Spleen (tissue), 11 donors: ENCODE results near the gene MKX. TPM values are rescaled to one million over a fixed set of nuclear protein-coding genes. Genes with fewer than 3 reads are reported as not detected.

ENCODE experiments used
- DNase-seq: peaks from one replicate; pipeline ENCODE4 v3.0.0-alpha.2; 2020
- H3K27ac ChIP-seq, 8 donors: fragments of 200-600 bp; sonication (generic) in 7 of 8; 1 replicate in 4 of 8; 2 replicates in 4 of 8; pipeline versions ENCODE4 v1.5.0 to v1.8.0; 2016 to 2021; ENCODE audit warnings: inconsistent platforms in 4 of 8, mild to moderate bottlenecking in 4 of 8, moderate library complexity in 1 of 8
- H3K27me3 ChIP-seq, 7 donors: fragments of 200-600 bp; sonication (generic) in 6 of 7; replicated peaks in 1 of 7; 1 replicate in 4 of 7; 2 replicates in 3 of 7; pipeline versions ENCODE4 v1.5.0 to v1.8.0; 2016 to 2021; ENCODE audit warnings: inconsistent platforms in 3 of 7, mild to moderate bottlenecking in 1 of 7
- H3K36me3 ChIP-seq, 6 donors: fragments of 200-600 bp; sonication (generic) in 5 of 6; 1 replicate in 4 of 6; 2 replicates in 2 of 6; pipeline versions ENCODE4 v1.5.0 to v1.8.0; 2016 to 2021; ENCODE audit warnings: inconsistent platforms in 2 of 6
- H3K4me1 ChIP-seq, 6 donors: fragments of 200-600 bp; sonication (generic) in 5 of 6; 1 replicate in 3 of 6; 2 replicates in 3 of 6; pipeline versions ENCODE4 v1.5.0 to v1.8.0; 2016 to 2021; ENCODE audit warnings: inconsistent platforms in 3 of 6
- H3K4me3 ChIP-seq, 8 donors: fragments of 200-600 bp; sonication (generic) in 7 of 8; 1 replicate in 4 of 8; 2 replicates in 4 of 8; pipeline versions ENCODE4 v1.5.0 to v1.8.0; 2016 to 2021; ENCODE audit warnings: inconsistent platforms in 4 of 8, mild to moderate bottlenecking in 4 of 8, moderate library complexity in 2 of 8
- H3K9me3 ChIP-seq, 8 donors: fragments of 200-600 bp; sonication (generic) in 7 of 8; 1 replicate in 4 of 8; 2 replicates in 4 of 8; pipeline versions ENCODE4 v1.5.0 to v1.8.0; 2016 to 2021; ENCODE audit warnings: inconsistent platforms in 4 of 8
- CTCF ChIP-seq, 11 experiments: fragments of 200-600 bp in 7 of 11; fragments of 450-650 bp in 4 of 11; sonication (generic) in 4 of 11; IDR thresholded peaks in 8 of 11; conservative IDR thresholded peaks in 3 of 11; 1 replicate in 7 of 11; 2 replicates in 4 of 11; pipeline versions ENCODE4 v1.4.0 to v1.8.0; 2016 to 2021; ENCODE audit warnings: antibody characterized with exemption in 11 of 11, inconsistent platforms in 4 of 11, mild to moderate bottlenecking in 1 of 11
- POLR2A ChIP-seq, 3 donors: fragments of 450-650 bp; IDR thresholded peaks; one replicate each; pipeline ENCODE4 v1.5.1; 2017; ENCODE audit warnings: antibody characterized with exemption in 3 of 3, mild to moderate bottlenecking in 1 of 3
- POLR2AphosphoS5 ChIP-seq, 3 donors: sonication (generic); formaldehyde crosslinking; IDR thresholded peaks; one replicate each; pipeline ENCODE4 v1.5.1; 2017; ENCODE audit warnings: antibody characterized with exemption in 3 of 3
- whole genome bisulfite sequencing, 5 donors: extraction: QIAGEN DNeasy Blood & Tissue Kit in 3 of 5; methylation state at CpG; one replicate each; pipeline versions ENCODE4 v1.1.5 to v1.1.7; 2013 to 2018; 5-methylcytosine and 5-hydroxymethylcytosine counted together
- intact Hi-C: fragments of 100-400 bp; cut with DNase I; formaldehyde crosslinking; loops from one replicate; pipeline ENCODE4 v1.15.0; 2023; ENCODE audit warnings: low total_unique reads
- polyA plus RNA-seq, 3 donors: library from polyadenylated mRNA; stranded (reverse); fragments of 200-250 nt; gene quantifications; one replicate each; pipeline ENCODE4 v1.2.1, GENCODE V29; 2013
- total RNA-seq, 7 donors: library from RNA; depleted of rRNA in 3 of 7; stranded (reverse); fragments of >200 nt in 3 of 7; fragmentation: NEBNext Ultra II Directional in 4 of 7; extraction: Animal tissue kit (Norgen Biotek cat#: 25700) in 4 of 7; gene quantifications; one replicate each; pipeline versions ENCODE4 v1.1.0 to v1.2.1, GENCODE V29; 2016 to 2021
- donor health status: healthy with polysubstance abuse.
- donor health status: DM: no; HTN: no; CAD: no; lungs with moderate emphysema.
- donor health status: DM: no; HTN: no; CAD: no.
- donor health status: Bipolar disorder and iron deficiency.
- donor health status: healthy.
- donor health status: DM: no; HTN: no; CAD: no.
- donor health status: DM: yes; HTN: yes; CAD: no.

MKX gene
- total and polyA plus RNA-seq, 10 donors, result 0.07 to 0.34 (median 0.16) TPM; not detected in 3

GRCh38 chr10:27783660-27784059 is 38.0 kb upstream of the MKX start:
- intact Hi-C loops, result no loop called here
- no peak for DNase-seq
- WGBS, 5 donors, result 20 to 30% (median 24%) methylated on average over 1 of the region's 1 CpG
- Histone ChIP-seq H3K36me3 (no peaks in the 10 kb centered on the region), H3K4me1 (no peaks in the 10 kb centered on the region), H3K27me3 (peaks cover 0 to 11% (median 0%) of the 10 kb centered on the region in 7 donors), H3K27ac (no peak overlapping the region), H3K9me3 (peaks cover 0 to 11% (median 5%) of the 10 kb centered on the region in 8 donors), H3K4me3 (no peak overlapping the region)
- TF ChIP-seq POLR2AphosphoS5 (IDR thresholded peaks at IDR 0.05) (no peak), CTCF (IDR thresholded peaks at IDR 0.05 in 8 of 11, conservative IDR thresholded peaks at IDR 0.05 in 3 of 11) (peak in 3 of 11 experiments; percentile 7 to 33 (median 26)), POLR2A (IDR thresholded peaks at IDR 0.05) (no peak)

DNA sequence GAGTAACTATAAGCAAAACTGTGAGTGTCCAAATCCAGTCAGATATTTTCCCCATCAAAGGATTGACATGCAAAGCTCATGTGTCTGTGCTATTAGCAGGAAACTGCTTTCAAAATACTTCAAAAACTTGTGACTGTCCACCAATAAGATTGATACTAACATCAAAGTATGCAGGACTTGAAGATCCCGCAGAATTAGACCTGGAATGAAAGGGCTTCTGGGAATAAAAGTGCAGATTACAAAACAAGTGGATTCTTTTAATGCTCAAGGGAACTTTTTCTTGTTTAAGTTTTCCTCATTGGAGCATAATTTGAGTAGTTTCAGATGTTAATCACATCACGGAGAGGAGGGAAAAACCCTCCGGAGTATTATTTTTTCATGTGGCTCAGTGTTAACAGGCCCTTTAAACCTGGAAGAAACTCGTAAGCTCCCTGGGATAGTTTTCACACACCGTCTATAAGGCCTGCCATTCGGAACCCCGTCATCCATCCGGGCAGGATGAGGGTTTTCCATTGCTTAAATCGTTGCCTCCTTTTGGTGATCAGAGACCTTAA is 33.9 kb upstream of the MKX start:
- intact Hi-C loops, result no loop called here

GRCh38 chr10:27774831-27775230 is 29.2 kb upstream of the MKX start:
- no peaks in the 10 kb centered on the region for H3K36me3 ChIP-seq
- no peaks in the 10 kb centered on the region for H3K4me1 ChIP-seq
- intact Hi-C loops, result no loop called here
- 43 to 65% (median 54%) methylated on average over 2 of the region's 2 CpGs for WGBS, 5 donors
- H3K27me3 ChIP-seq, result peaks cover 0 to 48% (median 7%) of the 10 kb centered on the region in 7 donors
- DNase-seq, result no peak
- TF ChIP-seq POLR2AphosphoS5 (IDR thresholded peaks at IDR 0.05) (no peak), CTCF (IDR thresholded peaks at IDR 0.05 in 8 of 11, conservative IDR thresholded peaks at IDR 0.05 in 3 of 11) (no peak), POLR2A (IDR thresholded peaks at IDR 0.05) (no peak)
- H3K9me3 ChIP-seq, result no peaks in the 10 kb centered on the region
- H3K4me3 ChIP-seq, result no peak overlapping the region
- H3K27ac ChIP-seq, result no peak overlapping the region

More for the DNA sequence above, 33.9 kb upstream of the MKX start:
- no peak overlapping the region for H3K27ac ChIP-seq
- H3K4me1 ChIP-seq, result no peaks in the 10 kb centered on the region
- peaks cover 0 to 28% (median 2%) of the 10 kb centered on the region in 7 donors for H3K27me3 ChIP-seq
- H3K36me3 ChIP-seq, result no peaks in the 10 kb centered on the region
- peaks cover 0 to 11% (median 5%) of the 10 kb centered on the region in 8 donors for H3K9me3 ChIP-seq
- no peak overlapping the region for H3K4me3 ChIP-seq
- TF ChIP-seq POLR2AphosphoS5 (IDR thresholded peaks at IDR 0.05), result no peak
- TF ChIP-seq POLR2A (IDR thresholded peaks at IDR 0.05), result no peak
- TF ChIP-seq CTCF (IDR thresholded peaks at IDR 0.05 in 8 of 11, conservative IDR thresholded peaks at IDR 0.05 in 3 of 11), result no peak
- 69 to 81% (median 79%) methylated on average over 9 of the region's 9 CpGs for WGBS, 5 donors
- no peak for DNase-seq

- Histone ChIP-seq H3K27me3 (peaks cover 0 to 34% (median 7%) of the 10 kb centered on the region in 7 donors), H3K27ac (no peak overlapping the region), H3K4me1 (no peaks in the 10 kb centered on the region), H3K4me3 (no peak overlapping the region), H3K9me3 (no peaks in the 10 kb centered on the region), H3K36me3 (no peaks in the 10 kb centered on the region)
- WGBS, 5 donors, result 20 to 51% (median 27%) methylated on average over 4 of the region's 4 CpGs
- no peak for DNase-seq
- intact Hi-C loops, result no loop called here
- TF ChIP-seq CTCF (IDR thresholded peaks at IDR 0.05 in 8 of 11, conservative IDR thresholded peaks at IDR 0.05 in 3 of 11) (no peak), POLR2A (IDR thresholded peaks at IDR 0.05) (no peak), POLR2AphosphoS5 (IDR thresholded peaks at IDR 0.05) (no peak)
Measured at GRCh38 chr10:27771231-27771630, 25.6 kb upstream of the MKX start.
